GM12873 (cell line): ENCODE results near the gene GPR155.
A peak's percentile ranks its signal among the peaks of the same experiment; 100 is the strongest.

Experiments
- TF ChIP-seq, protein P1 (sequence below): IDR thresholded peaks from 2 replicates; pipeline ENCODE4 v1.5.1; 2012; ENCODE audit warnings: low read depth, mild to moderate bottlenecking, moderate library complexity, low read length, control low read depth; ENCODE audit not compliant: insufficient read depth; ENCODE audit errors: missing control alignments

Gene GPR155, protein sequence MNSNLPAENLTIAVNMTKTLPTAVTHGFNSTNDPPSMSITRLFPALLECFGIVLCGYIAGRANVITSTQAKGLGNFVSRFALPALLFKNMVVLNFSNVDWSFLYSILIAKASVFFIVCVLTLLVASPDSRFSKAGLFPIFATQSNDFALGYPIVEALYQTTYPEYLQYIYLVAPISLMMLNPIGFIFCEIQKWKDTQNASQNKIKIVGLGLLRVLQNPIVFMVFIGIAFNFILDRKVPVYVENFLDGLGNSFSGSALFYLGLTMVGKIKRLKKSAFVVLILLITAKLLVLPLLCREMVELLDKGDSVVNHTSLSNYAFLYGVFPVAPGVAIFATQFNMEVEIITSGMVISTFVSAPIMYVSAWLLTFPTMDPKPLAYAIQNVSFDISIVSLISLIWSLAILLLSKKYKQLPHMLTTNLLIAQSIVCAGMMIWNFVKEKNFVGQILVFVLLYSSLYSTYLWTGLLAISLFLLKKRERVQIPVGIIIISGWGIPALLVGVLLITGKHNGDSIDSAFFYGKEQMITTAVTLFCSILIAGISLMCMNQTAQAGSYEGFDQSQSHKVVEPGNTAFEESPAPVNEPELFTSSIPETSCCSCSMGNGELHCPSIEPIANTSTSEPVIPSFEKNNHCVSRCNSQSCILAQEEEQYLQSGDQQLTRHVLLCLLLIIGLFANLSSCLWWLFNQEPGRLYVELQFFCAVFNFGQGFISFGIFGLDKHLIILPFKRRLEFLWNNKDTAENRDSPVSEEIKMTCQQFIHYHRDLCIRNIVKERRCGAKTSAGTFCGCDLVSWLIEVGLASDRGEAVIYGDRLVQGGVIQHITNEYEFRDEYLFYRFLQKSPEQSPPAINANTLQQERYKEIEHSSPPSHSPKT

DNA sequence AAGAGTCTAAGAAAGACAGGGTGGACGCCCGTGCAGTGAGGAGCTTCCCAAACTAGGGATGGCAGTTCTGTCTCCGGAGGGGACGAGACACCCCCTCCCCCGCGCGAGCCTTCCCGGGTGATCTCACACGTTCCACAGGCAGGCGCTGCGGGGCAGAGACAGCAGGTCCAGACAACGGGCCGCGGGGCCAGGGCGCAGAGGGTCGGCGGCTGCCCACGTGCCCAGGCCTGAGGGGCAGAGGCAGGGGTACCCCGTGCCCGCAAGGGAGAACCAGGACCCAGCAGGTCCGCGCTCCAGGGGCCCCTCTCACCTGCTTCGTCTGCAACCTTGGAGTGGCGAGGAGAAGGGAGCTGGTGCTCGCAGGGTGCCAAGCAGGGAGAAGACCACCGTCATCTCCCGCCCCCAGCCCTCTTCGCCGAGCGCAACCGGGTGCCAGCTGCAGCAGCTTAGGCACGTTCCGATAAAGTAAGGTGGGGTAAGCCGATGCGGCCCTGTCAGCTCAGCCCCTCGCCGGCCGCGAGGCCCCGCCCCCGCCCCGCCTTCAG is at the start of gene GPR155:
TSS of gene GPR155 (minus strand) at position 467 of the 545 bp plus-strand sequence. CDS start 5,073 bp downstream, outside the sequence.
- TF ChIP-seq, protein P1, sequence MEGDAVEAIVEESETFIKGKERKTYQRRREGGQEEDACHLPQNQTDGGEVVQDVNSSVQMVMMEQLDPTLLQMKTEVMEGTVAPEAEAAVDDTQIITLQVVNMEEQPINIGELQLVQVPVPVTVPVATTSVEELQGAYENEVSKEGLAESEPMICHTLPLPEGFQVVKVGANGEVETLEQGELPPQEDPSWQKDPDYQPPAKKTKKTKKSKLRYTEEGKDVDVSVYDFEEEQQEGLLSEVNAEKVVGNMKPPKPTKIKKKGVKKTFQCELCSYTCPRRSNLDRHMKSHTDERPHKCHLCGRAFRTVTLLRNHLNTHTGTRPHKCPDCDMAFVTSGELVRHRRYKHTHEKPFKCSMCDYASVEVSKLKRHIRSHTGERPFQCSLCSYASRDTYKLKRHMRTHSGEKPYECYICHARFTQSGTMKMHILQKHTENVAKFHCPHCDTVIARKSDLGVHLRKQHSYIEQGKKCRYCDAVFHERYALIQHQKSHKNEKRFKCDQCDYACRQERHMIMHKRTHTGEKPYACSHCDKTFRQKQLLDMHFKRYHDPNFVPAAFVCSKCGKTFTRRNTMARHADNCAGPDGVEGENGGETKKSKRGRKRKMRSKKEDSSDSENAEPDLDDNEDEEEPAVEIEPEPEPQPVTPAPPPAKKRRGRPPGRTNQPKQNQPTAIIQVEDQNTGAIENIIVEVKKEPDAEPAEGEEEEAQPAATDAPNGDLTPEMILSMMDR: peak; percentile 10

DNA sequence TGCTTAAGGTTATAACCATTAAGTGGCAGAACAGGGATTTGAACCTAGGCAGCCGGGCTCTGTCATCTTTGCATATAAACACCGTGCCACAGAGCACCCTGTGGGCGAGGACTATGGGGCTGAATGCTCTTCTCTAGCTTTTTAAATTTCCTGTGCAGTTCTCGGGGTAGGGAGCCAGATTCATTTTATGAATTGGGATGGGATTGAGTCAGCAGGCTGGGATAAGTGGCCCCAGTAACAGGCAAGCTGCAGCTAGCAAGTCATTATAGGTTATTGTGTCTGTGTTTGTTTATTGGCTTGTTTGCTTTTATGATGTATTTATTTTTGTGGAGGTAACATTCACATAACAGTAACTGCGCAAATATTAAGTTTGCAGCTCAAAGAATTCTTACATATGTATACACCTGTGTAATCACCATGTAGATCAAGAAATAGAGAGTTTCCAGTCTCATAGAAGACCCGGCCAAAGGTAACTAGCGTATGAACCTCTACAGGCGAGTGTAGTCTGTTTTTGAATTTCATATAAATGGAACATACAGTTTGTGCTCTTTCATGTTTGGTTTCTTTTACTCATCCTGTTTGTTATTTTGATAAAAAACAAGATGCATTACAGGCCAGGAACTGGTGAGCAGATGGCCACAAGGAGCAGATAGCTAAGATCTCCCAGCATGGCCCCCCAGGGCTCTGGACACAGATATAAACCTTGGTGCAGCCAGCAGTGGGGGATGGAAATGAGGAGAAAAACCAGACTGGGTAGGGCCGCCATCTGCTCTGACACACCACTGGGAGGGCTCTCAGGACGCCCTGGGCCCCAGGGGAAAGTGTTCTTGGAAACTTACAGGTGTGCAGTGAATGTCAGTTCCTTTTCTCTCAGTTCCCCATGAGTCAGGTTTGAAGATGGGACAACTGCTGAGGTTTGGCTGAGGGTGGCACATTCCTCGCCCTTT is 49.2 kb upstream of the GPR155 start:
- TF ChIP-seq, protein P1: no peak

DNA sequence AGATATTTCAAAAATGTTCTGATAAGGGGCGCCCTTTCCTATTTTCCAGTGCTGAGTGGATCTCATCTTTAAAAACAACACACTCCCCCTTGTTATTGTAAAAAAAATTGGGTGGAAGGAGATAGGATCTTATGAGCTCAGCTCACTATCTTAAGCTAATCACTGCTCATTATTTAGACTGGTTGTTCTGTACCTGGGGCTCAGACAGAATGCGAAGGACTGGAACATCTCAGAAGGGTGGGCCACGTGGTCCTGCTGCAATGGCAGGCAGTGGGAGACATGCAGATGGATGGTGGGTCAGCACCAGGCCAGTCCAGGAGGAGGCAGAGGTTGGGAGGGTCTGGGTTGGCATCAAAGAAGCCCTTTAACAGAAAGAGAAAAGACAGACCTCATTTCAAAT is 48.3 kb upstream of the GPR155 start:
- TF ChIP-seq, protein P1: no peak

DNA sequence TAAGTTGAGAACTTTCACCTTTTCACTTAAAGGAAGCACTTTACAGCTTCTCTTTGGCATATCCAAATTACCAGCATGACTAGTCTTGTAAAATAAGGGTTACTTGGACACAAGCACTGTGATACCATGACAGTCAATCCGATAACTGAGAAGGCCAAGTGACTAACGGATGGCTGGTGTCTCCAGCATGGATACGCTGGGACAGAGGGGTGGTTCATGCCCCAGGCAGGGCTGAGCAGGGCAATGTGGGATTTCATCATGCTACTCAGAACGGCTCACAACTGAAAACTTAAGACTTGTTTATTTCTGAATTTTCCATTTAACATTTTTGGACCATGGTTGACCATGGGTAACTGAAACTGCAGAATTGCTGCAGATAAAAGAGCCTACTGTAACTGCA is 43.1 kb upstream of the GPR155 start:
- TF ChIP-seq, protein P1: no peak

DNA sequence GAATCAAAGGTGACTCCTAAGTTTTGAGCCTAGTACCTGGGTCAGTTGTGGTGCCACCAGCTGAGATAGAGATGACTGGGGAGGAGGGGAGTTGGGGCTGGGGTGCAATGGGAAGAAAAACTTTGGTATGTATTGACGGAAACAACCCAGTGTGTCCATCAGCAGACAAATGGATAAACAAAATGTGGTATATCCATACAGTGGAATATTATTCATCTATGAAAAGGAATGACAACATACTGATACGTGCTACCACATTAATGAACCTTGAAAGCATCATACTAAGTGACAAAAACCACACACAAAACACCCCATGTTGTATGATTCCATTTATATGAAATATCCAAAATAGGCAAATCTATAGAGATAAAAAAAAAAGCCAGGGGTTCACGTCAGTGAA is 41.1 kb upstream of the GPR155 start:
- TF ChIP-seq, protein P1: no peak

DNA sequence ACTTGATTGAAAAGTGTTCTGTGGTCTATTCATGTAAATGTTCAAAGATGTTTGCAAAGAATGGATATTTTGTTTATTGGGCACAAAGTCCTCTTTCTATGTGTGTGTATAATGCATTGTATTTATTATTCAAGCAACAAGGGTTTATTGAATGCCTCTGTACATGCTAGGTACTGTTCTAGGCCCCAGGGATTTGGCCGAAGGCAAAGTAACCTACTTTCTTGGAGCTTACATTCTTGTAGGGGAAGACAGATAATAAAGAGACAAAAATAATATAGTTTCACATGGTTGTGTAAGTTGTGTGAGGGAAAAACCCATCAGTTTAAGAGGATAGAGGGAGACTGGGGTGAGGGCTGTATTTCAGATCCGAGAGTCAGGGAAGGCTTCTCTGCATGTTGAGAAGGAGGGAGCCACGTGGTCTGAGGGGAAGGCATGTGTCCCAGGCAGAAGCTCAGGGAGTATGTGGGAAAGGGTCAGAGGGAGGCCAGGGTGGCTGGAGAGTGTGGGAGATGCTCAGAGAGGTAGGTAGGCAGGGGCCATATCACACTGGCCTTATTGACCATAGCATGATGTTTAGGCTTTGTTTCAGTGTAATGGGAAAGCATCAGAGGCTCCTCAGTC is 40.4 kb upstream of the GPR155 start:
- TF ChIP-seq, protein P1: no peak
